GM23338 (cell line): ENCODE measurements around the gene RNF223.

Experiments used
- CTCF ChIP-seq, 2 experiments: fragments of 200-600 bp in 1 of 2; sonication (generic) in 1 of 2; conservative IDR thresholded peaks; 2 replicates each; pipeline versions ENCODE4 v1.5.1 to v1.6.1; 2016 to 2017; ENCODE audit warnings: antibody characterized with exemption in 2 of 2, low read depth in 2 of 2, mild to moderate bottlenecking in 2 of 2, moderate library complexity in 1 of 2
- ETS1 ChIP-seq: IDR thresholded peaks from 2 replicates; pipeline ENCODE4 v1.6.1; 2016; ENCODE audit warnings: antibody characterized with exemption
- EZH2 ChIP-seq: fragments of 200-600 bp; sonication (generic); IDR thresholded peaks from one replicate; pipeline ENCODE4 v1.8.0; 2017; ENCODE audit warnings: antibody characterized with exemption, mild to moderate bottlenecking, low read depth; ENCODE audit not compliant: unreplicated experiment
- POLR2AphosphoS5 ChIP-seq: IDR thresholded peaks from 2 replicates; pipeline ENCODE4 v1.6.1; 2016; ENCODE audit warnings: antibody characterized with exemption, low read depth
- REST ChIP-seq: IDR thresholded peaks from one replicate; pipeline ENCODE4 v1.6.1; 2018; ENCODE audit warnings: antibody characterized with exemption; ENCODE audit not compliant: unreplicated experiment
- ZNF462 ChIP-seq: fragments of 250-450 bp; sonication (Bioruptor Pico); IDR thresholded peaks from 2 replicates; pipeline ENCODE4 v1.5.0; 2020; ENCODE audit warnings: mild to moderate bottlenecking, moderate library complexity

- TF ChIP-seq CTCF (conservative IDR thresholded peaks at IDR 0.05; ENCODE audit: low read depth in 2 of 2) (no peak), EZH2 (no peak), POLR2AphosphoS5 (no peak), ETS1 (no peak), ZNF462 (CRISPR knock-in tag) (no peak), REST (no peak)
These were observed 9.6 kb upstream of the RNF223 start for GRCh38 chr1:1083416-1084371.
